ENCODE results near the gene TRABD. TPM values are rescaled to one million over a fixed set of nuclear protein-coding genes. Genes with fewer than 3 reads are reported as not detected.
A peak's percentile ranks its signal among the peaks of the same experiment; 100 is the strongest.

TRABD gene
- total RNA-seq, 1 donor from 2014 or later = 35.7 TPM

- H2AFZ ChIP-seq (ENCODE audit: low read depth, low read length) = no peak overlapping the region
- H3K27ac ChIP-seq (ENCODE audit: low read depth, low read length) = no peak overlapping the region
- no peaks in the 10 kb centered on the region for H3K4me1 ChIP-seq (ENCODE audit: insufficient read depth, low read length)
- Mint-ChIP-seq H3K4me3 (ENCODE audit: unreplicated experiment) (no peak overlapping the region), H3K9me3 (ENCODE audit: unreplicated experiment) (no peaks in the 10 kb centered on the region), H3K36me3 (ENCODE audit: low read depth, unreplicated experiment) (peaks cover 16% of the 10 kb centered on the region), H3K27ac (ENCODE audit: unreplicated experiment) (no peak overlapping the region), H3K27me3 (ENCODE audit: low read depth, unreplicated experiment) (no peaks in the 10 kb centered on the region), H3K4me1 (ENCODE audit: low read depth, unreplicated experiment) (no peaks in the 10 kb centered on the region)
- no peak overlapping the region for H3K4me3 ChIP-seq (ENCODE audit: insufficient read depth, low read depth, low read length)
- peaks cover 72% of the 10 kb centered on the region for H4K20me1 ChIP-seq (ENCODE audit: insufficient read depth, low read length)
- no peak overlapping the region for H3K4me2 ChIP-seq (ENCODE audit: low read length)
- FAIRE-seq = no peak
- peaks cover 15% of the 10 kb centered on the region for H3K36me3 ChIP-seq (ENCODE audit: insufficient read depth, low read length)
- peaks cover 49% of the 10 kb centered on the region for H3K79me2 ChIP-seq (ENCODE audit: insufficient read depth, low read length)
- H3K9ac ChIP-seq (ENCODE audit: low read length) = no peak overlapping the region
- no peaks in the 10 kb centered on the region for H3K9me3 ChIP-seq (ENCODE audit: insufficient read depth, low read depth, low read length)
- H3K27me3 ChIP-seq (ENCODE audit: insufficient read depth, low read length) = no peaks in the 10 kb centered on the region
- TF ChIP-seq CTCF (IDR thresholded peaks at IDR 0.05; ENCODE audit: insufficient read depth, low read depth, low read length) = no peak
- no peak for TF ChIP-seq EZH2 (IDR thresholded peaks at IDR 0.05; ENCODE audit: insufficient read depth, low read length)
- no peak for DNase-seq (ENCODE audit: low read depth)
Measured at GRCh38 chr22:50213263-50213662, 27.6 kb downstream of the TRABD start.

- Mint-ChIP-seq H3K4me1 (ENCODE audit: low read depth, unreplicated experiment) (no peaks in the 10 kb centered on the region), H3K27me3 (ENCODE audit: low read depth, unreplicated experiment) (no peaks in the 10 kb centered on the region), H3K9me3 (ENCODE audit: unreplicated experiment) (no peaks in the 10 kb centered on the region), H3K4me3 (ENCODE audit: unreplicated experiment) (no peak overlapping the region), H3K36me3 (ENCODE audit: low read depth, unreplicated experiment) (peaks cover 13% of the 10 kb centered on the region), H3K27ac (ENCODE audit: unreplicated experiment) (peak overlapping the region; percentile 60)
- FAIRE-seq (no peak), DNase-seq (ENCODE audit: low read depth) (no peak)
- Histone ChIP-seq H4K20me1 (ENCODE audit: insufficient read depth, low read length) (peaks cover 76% of the 10 kb centered on the region), H3K9me3 (ENCODE audit: insufficient read depth, low read depth, low read length) (no peaks in the 10 kb centered on the region), H2AFZ (ENCODE audit: low read depth, low read length) (no peak overlapping the region), H3K27ac (ENCODE audit: low read depth, low read length) (no peak overlapping the region), H3K79me2 (ENCODE audit: insufficient read depth, low read length) (peaks cover 46% of the 10 kb centered on the region), H3K9ac (ENCODE audit: low read length) (no peak overlapping the region), H3K4me1 (ENCODE audit: insufficient read depth, low read length) (no peaks in the 10 kb centered on the region), H3K4me3 (ENCODE audit: insufficient read depth, low read depth, low read length) (no peak overlapping the region), H3K4me2 (ENCODE audit: low read length) (no peak overlapping the region), H3K27me3 (ENCODE audit: insufficient read depth, low read length) (no peaks in the 10 kb centered on the region), H3K36me3 (ENCODE audit: insufficient read depth, low read length) (peaks cover 15% of the 10 kb centered on the region)
- TF ChIP-seq CTCF (IDR thresholded peaks at IDR 0.05; ENCODE audit: insufficient read depth, low read depth, low read length) = no peak
- TF ChIP-seq EZH2 (IDR thresholded peaks at IDR 0.05; ENCODE audit: insufficient read depth, low read length) = no peak
Measured at GRCh38 chr22:50215297-50216054, 29.8 kb downstream of the TRABD start.

GRCh38 chr22:50216055-50216683, 30.5 kb downstream of the TRABD start:
- H3K36me3 Mint-ChIP-seq (ENCODE audit: low read depth, unreplicated experiment) = peaks cover 13% of the 10 kb centered on the region
- no peak overlapping the region for H2AFZ ChIP-seq (ENCODE audit: low read depth, low read length)
- H3K27ac Mint-ChIP-seq (ENCODE audit: unreplicated experiment) = no peak overlapping the region
- H3K9me3 Mint-ChIP-seq (ENCODE audit: unreplicated experiment) = no peaks in the 10 kb centered on the region
- peaks cover 40% of the 10 kb centered on the region for H3K79me2 ChIP-seq (ENCODE audit: insufficient read depth, low read length)
- H3K4me2 ChIP-seq (ENCODE audit: low read length) = no peak overlapping the region
- peaks cover 12% of the 10 kb centered on the region for H3K36me3 ChIP-seq (ENCODE audit: insufficient read depth, low read length)
- DNase-seq (ENCODE audit: low read depth) (no peak), FAIRE-seq (no peak)
- H3K4me1 Mint-ChIP-seq (ENCODE audit: low read depth, unreplicated experiment) = no peaks in the 10 kb centered on the region
- no peak overlapping the region for H3K27ac ChIP-seq (ENCODE audit: low read depth, low read length)
- TF ChIP-seq EZH2 (IDR thresholded peaks at IDR 0.05; ENCODE audit: insufficient read depth, low read length) (no peak), CTCF (IDR thresholded peaks at IDR 0.05; ENCODE audit: insufficient read depth, low read depth, low read length) (no peak)
- no peaks in the 10 kb centered on the region for H3K27me3 Mint-ChIP-seq (ENCODE audit: low read depth, unreplicated experiment)
- peaks cover 75% of the 10 kb centered on the region for H4K20me1 ChIP-seq (ENCODE audit: insufficient read depth, low read length)
- no peak overlapping the region for H3K4me3 Mint-ChIP-seq (ENCODE audit: unreplicated experiment)
- no peaks in the 10 kb centered on the region for H3K9me3 ChIP-seq (ENCODE audit: insufficient read depth, low read depth, low read length)
- no peaks in the 10 kb centered on the region for H3K27me3 ChIP-seq (ENCODE audit: insufficient read depth, low read length)
- no peak overlapping the region for H3K9ac ChIP-seq (ENCODE audit: low read length)
- no peak overlapping the region for H3K4me3 ChIP-seq (ENCODE audit: insufficient read depth, low read depth, low read length)
- H3K4me1 ChIP-seq (ENCODE audit: insufficient read depth, low read length) = no peaks in the 10 kb centered on the region
